Activated CD4-positive, CD25-positive, alpha-beta regulatory T cell (primary cell): ENCODE data around the gene FGD6.
"Not testable (repeated sequence)": the region's sequence is repeated elsewhere in the genome, so short reads cannot be mapped to it uniquely, and the experiment has no call there.

Source experiments
- DNase-seq, 4 experiments: peaks; one replicate each; lab custom pipeline; 2025; lab: John Stamatoyannopoulos, UW

Gene FGD6

DNA sequence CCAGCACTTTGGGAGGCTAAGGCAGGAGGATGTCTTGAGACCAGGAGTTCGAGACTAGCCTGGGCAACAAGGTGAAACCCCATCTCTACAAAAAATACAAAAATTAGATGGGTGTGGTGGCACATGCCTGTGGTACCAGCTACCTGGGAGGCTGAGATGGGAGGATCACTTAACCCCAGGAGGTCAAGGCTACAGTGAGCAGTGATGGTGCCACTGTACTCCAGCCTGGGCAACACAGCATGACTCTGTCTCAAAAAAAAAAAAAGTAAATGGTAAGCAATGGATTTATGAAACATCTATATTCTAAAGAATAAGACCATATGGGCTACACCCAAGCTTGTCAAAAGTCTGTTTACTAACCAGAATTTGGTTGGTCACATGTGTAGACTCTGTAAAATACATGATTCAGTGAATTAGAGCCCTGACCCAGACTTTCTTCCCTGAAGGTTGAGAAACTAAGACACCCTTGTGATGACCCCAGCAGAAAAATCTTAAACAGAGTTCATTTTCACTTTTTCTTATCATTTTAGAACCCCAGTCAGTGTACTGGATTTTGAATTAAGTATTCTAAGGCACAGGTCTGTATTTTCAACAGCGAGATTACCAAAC lies 12.1 kb downstream of the FGD6 start:
- DNase-seq: no peak

DNA sequence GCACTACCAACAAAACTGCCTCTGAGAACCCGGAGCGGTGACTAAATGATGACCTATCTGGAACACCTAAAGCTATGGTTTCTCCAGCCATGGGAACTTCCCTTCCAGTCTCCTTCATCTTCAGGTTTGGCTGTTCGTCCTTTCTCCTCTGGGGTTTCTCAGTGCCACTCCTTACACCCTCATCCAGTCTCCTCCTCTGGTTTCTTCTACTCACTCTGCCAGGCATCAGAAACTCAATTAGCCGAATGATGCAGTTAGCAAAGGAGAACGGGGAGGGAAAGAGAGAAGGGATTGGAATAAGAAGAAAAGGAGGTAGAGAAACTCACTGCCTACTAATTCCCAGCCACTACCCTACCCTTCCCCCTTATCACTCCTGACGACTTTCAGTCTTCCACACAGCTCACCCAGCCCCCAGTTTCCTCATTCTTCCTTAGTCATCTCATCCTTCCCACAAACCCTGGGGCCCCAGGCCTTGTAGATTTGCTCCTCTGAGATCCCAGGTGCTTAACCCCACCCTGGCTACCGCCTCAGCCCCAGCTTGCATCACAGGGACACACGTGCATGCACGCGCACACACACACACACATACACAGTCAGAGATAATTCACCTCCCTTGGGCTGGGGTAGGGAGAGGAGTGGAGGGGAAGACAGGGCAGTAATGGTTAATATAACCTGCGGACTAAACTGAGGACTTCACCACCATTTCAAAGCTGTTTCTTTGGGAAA lies 13.0 kb downstream of the FGD6 start:
- DNase-seq: no peak

DNA sequence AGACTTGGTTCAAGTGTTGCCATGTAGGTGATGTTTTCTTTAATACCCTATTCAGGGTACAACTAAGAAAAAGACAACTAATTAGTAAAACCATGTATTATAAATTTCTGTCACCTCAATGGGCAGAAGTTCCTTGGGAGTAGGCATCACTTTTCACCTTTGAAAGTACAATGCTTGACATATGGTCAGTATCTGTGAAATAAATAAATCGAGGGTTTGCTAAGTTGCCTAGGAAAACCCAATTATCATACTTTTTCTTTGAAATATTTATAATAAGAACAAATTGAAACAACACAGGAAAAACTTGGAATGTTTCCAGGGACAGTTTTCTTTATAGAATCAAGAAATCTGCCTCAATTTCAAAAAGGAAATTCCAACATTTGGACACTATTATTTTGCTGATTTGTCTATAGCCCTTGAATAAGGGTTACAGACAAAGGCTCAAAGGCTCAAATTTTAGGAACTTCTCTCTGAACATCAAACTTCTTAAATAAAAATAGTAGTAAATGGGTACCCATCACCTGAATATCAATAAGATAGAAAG lies 13.7 kb downstream of the FGD6 start:
- DNase-seq: no peak

DNA sequence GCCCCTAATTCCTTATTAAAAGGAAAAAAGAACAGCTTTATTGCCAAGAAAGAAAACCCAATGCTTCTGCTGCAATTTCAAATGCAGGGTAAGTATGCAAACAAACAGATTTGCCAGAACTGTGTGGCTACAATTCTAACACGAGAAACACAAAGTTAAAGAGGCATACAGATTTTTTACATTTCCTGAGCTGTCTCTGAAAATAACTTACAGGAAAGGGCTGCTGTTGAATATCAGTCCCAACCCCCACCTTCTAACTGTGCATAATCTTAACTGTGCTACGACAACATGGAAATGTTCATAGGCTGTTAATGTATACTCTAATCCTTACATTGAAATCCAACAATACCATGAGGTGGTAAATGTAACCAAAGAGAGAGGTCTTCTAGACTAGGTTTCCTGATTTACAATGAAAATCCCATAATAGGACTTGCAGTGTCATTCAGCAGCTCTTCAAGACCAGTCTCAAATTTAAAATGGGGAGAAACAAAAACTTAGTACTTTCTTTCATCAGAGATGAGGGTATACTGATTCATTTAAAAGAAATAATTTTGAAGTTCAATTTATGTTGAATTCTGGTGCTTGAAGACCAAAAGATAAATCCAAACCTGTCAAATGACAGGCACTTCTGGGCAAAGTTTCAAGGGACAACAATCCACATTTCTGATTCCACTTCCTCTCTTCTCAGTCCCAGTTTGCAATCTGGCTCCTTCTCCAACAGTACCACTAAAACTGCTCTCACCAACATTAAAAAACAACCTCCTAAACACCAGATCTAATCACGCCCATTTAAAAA lies 14.4 kb downstream of the FGD6 start:
- DNase-seq: no peak

DNA sequence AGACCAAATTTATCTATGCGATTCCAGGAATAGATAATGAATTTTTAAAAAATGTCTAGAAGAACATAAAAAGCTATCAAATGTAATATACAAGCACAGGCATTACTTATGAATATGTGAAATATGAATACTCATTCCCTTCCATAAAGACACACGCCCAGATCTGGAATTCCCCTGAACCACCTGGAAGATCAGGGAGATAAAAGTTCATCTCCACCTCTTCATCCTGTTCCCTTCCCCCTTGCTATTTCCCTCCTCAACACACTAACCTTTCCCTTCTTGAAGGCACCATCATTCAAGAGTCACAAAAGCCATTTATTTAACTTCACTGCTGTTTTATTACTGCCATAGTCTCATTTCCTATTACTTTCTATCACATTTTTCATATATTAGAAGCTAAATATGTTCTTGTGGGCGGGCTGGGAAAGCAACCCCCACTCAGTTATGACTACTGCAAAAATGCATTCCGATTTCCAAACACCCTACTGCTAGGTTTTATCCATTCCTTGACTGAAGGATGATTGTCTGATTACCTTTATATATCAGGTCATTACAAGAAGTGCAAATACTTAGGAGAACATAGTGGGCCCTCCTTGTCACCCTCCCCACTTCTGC lies 16.1 kb downstream of the FGD6 start:
- DNase-seq: no peak

DNA sequence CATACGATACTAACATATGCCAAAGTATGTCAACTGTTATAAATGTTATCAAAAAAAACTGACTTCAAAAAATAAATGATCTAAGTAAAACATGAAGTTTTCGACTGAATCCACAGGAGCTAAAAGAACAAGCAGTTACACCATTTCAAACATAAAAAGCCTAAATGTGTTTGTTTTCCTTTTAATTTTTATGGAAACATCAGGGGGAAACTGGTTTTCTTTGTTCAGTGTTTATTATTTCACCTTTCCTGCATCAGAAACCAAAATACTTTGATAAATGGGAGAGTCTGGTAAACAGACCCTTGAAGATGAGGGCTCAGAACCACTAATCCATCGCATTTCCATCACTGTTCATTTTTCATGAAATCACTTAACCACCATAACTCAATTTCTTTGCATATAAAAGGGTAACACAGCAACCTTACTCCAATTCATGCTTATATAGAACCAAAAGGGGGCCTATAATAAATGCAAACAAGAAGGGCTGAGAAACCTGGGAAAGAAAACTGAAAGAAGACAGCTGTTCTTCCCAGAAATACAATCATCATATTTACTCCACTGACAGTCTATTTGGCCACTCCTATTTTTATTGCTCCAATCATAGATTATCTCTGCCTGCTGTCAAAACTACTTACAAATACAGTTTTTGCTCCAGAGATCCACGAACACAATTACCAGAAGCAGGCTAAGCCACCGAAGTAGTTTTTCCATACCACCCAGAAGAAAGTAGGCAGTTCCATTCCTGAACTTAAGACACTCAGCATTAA lies 17.0 kb downstream of the FGD6 start:
- DNase-seq: no peak

DNA sequence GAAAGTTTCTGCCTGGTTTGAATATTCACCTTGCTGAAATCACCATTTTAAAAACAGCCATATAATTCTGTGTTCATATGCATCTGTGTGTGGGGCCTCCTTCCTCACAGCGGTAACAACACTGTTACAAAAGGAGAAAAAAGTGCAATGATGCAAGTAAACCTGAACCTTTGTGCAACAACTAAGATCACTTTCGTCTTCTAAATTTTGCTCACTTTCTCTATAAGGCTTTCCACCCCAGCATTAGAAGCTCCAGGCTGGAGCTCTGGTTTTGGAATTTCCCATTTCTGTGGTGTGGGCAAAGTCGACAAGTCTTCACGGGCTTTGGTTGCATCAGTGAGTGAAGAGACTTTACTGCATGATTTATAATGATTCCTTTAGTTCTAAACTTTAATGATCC lies 18.4 kb downstream of the FGD6 start:
- no peak for DNase-seq

DNA sequence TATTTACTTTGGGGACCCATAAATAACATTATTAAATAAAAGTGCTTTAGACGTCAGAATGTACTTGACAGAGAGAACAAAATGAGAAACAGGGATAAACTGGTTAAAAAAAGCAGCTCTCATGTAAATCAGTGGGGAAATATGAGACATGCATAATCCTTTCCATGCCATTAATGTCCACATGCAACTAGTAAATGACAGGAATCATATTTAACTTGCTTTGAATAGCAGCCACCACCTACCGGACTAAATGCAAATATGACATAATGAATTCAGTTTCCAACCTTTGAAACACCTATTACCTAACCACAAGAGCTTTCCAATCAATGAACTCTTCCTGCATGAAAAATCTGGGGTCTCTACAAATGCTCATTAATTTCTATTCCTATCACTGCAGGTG lies 19.6 kb downstream of the FGD6 start:
- no peak for DNase-seq

DNA sequence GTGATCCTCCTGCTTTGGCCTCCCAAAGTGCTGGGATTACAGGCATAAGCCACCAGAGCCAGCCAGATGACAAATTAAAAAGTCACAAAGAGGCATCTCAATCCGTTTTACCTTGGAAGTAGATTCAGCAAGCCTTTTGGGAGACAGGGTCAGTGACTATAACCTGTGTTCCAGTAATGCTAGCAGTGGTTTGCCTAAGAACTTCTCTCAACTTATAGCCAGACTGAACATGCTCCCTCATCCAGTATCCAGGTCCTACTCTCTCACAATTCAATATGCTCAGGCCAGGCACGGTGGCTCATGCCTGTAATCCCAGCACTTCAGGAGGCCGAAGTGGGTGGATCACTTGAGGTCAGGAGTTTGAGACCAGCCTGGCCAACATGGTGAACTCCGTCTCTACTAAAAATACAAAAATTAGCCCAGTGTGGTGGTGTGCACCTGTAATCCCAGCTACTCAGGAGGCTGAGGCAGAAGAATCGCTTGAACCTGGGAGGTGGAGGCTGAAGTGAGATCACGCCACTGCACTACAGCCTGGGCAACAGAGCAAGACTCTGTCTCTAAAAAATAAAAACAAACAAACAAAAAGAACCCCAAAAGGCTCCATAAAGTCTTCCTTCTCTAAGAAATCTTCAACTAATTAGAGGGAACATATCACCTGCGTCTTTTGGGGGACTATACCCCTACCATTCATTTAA lies 20.2 kb downstream of the FGD6 start:
- DNase-seq: not testable (repeated sequence)

DNA sequence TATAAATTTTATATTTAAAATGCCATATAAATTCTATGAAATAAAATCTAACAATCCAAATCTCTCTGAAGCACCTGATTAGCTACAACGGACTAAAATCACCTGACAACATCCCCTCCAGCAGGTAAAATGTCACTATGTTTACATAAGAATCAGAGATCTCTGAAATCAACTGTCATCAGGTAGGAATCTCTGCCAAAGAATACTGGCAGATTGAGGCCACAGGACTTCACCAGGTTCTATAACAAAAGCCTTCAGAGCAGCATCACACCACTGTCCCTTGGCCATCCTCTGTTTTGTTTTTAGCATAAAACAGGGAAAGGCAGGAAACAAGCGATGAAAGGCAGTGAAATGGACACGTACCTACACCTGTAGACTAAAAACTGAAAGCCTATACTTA lies 22.1 kb downstream of the FGD6 start:
- no peak for DNase-seq

DNA sequence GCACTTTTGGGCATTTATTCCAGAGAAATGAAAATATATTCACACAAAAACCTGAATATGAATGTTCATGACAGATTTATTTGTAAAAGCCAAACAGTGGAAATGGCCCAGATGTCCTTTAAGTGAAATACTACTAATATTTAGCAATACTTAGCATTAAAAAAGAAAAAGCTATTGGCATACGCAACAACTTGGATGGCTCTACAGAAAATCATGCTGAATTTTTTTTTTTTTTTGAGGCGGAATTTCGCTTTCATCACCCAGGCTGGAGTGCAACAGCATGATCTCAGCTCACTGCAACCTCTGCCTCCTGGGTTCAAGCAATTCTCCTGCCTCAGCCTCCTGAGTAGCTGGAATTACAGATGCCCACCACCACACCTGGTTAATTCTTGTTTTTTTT lies 24.1 kb downstream of the FGD6 start:
- DNase-seq: no peak

DNA sequence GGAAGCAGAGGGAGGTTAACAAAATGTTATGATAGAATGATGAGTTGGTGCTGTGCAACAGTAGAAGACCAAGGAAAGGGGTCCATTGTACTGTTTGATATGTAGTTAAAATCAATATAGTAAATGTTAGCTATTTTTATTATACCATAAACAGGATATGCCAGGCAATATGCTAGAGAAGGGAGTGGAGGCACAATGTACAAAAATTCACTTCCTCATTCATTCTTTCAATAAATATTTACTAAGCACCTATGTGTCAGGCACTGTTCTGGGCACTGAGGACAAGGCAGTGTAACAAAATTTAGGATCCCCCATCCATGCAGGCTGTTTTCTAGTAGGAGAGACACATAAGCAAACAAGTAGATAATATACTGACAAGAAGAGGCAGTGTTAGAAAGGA lies 25.0 kb downstream of the FGD6 start:
- no peak for DNase-seq

DNA sequence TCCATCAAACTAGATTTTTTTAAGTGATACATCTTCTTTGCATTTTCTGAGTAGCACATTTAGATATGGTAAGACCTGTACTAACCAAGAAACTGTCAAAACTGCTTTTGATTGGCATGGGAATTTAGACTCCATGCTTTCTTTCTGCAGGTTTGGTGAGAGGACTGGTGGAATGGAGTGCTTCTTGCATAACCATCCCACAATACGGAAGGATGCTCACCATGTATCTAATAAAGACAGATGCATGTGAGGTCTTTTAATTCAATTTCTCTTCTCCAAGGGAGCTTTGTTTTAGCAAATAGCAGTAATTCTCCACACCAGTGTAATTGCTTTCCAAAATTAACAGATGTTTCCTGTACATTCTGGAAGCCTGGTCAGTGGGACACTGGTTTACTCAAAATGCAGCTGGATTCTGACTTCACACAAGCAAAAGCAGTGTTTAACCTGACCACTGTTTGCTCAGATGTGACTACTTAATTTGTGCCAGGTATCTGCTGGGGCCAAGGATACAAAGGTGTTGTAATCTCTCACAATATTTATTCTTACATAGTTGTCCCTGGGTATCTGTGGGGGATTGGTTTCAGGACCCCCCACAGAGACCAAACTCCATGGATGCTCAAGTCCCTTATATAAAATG lies 26.1 kb downstream of the FGD6 start:
- DNase-seq: no peak

DNA sequence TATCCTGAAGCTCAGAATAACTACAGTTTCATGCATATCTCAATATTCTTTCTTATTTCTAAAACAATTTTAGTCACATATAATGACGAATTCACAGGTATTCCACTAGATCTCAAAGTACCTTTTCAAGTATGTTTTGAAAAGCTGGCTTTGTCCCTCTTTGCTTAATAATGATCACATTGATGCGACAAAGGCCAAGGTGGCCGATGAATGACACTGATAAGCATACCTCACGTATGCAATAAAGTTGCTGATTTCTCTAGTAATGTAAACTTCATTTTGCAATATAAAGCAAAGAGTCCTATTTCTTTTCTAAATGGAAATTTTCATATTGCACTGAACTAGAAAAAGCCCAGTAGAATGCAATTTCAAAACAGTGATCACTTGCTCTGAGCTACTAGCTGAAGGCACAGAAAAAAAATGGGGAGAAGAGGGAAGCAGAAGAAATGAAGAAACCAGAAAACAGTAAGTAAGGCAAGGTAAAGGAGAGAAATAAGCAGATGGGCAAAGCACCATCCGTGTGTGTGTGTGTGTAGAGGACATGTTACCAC lies 29.3 kb downstream of the FGD6 start:
- DNase-seq: no peak

DNA sequence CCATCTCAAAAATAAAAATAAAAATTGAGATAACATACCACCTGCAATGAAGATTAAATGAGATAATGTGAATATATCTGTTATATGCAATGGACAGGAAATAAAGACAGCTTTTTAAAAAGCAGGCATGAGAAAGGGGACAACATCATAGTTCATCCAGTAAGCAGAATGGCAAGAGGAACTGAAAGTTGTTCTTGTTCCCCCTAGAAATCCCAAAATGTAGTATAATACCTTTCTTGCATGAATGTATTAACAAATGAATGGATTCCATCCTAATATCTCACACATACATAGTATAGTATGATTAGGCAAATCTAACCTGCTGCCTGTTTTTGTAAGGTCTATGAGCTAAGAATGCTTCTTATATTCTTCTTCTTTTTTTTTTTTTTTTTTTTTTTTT lies 31.4 kb downstream of the FGD6 start:
- no peak for DNase-seq

DNA sequence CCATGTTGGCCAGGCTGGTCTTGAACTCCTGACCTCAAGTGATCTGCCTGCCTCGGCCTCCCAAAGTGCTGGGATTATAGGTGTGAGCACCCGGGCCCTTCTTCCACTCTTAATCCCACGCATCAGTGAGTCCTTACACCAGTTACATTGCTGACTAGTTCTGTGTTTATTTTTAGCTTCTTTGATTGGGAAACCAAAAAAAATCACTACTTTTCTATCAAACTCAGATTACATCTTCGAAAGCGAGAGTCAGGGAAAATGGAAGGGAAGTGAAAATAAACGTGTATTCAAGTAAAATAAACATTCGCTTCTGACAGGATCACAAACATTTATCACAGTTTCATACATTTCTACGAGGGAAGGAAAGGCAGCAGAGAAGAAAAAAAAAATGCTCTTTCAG lies 32.2 kb downstream of the FGD6 start:
- DNase-seq: no peak

DNA sequence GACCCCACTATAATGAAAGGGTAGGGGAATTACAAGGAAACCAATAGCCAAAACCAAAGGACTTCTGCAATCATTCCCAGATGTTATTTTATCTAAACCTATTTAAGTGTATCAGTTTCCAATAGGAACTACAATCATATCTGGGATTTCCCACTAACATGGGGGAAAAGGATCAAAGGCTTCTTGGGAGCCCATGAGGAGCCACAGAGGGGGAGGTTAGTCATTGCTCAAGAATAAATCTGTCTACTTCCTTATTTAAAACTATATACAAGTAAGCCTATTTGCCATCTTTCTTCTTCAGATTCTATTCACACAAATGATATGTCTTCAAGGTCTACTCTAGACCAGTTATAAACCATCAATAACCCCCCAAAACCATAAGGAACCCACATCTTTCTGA lies 33.1 kb downstream of the FGD6 start:
- no peak for DNase-seq

DNA sequence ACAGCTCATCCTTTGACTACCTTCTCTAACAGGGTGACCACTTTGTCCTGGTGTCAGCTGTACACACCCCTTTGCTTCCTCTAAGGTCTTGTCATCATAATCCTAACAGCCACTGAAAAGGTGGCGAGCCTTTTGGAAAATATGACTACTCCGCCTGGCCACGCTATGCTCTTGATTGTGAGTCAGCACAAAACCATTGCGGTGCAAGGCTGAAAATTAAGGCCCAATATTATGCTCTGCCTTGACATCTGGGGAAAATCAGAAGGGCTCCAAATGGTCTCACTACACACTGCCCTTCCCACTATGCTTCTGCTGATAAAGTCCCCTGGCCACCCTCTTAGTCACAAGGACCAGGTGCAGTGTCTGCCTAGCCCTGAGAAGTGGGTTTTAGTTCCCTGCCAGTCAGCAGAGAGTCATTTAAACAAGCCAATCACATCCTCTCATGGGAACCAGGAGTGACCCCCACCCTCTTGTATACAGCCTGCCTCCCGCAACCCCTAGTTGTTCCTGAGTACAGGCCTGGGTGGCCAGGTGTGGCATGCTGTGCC lies 34.3 kb downstream of the FGD6 start:
- no peak for DNase-seq

DNA sequence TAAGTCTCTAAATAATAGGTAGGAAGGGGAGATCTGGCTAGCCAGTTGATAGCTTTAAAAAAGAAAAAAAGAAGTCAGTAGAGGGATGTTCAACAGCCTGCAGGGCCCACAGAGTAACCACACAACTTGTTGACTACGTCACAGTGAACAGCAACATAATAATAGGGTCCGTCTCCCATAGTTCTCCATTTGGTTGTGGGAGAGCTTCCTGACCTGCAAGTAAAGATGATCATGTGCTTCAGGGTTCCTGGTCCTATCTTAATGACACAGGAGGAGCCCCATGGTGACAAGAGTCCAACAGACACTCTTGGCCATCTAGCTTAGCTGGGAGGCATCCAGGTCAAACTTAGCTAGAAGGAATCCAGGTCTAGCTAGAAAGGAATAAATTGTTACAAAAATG lies 36.2 kb downstream of the FGD6 start:
- DNase-seq: no peak

DNA sequence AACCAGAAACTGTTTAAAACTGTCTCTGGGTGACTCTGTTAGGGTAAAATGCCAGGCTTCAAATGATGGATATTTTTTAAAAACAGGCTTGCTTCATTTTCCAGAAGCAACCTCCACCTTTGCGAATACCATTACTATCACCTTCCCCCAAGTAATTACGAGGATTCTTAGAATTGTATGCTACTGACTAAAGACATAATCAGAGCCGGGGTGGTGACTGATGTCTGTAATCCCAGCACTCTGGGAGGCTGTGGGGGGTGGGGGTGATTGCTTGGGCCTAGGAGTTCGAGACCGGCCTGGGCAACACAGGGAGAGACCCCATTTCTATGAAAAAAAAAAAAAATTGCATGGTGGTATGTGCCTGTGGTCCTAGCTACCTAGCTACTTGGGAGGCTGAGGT lies 38.3 kb downstream of the FGD6 start:
- DNase-seq: no peak
